K562 (cell line): ENCODE measurements around the gene TMEM69. TPM values are rescaled to one million over a fixed set of nuclear protein-coding genes. Genes with fewer than 3 reads are reported as not detected.

Source experiments
- CBFA2T2 ChIP-seq: fragments of 450-650 bp; conservative IDR thresholded peaks from 2 replicates; pipeline ENCODE4 v1.6.1; 2017; ENCODE audit warnings: mild to moderate bottlenecking
- SIX5 ChIP-seq, 2 experiments: IDR thresholded peaks; 2 replicates each; pipeline ENCODE4 v1.6.1; 2011; ENCODE audit warnings: low read length in 2 of 2, borderline replicate concordance in 1 of 2, low read depth in 1 of 2, mild to moderate bottlenecking in 1 of 2, moderate library complexity in 1 of 2; ENCODE audit not compliant: insufficient read depth in 1 of 2
- ZNF561 ChIP-seq: fragments of 450-650 bp; formaldehyde crosslinking; conservative IDR thresholded peaks from 2 replicates; pipeline ENCODE4 v1.4.0; 2020; ENCODE audit warnings: mild to moderate bottlenecking, moderate library complexity
- polyA plus RNA-seq, 8 experiments: library from polyadenylated mRNA; depleted of rRNA in 4 of 8; stranded (reverse) in 5 of 8; unstranded in 3 of 8; fragments of >200 nt; fragmentation: Nextera tagmentation in 2 of 8; fragmentation: Illumina TruSeq in 1 of 8; extraction: Ambion mirVana in 2 of 8; extraction: Trizol in 1 of 8; gene quantifications; 2 replicates each; pipeline versions ENCODE4 v1.2.1 to v1.2.3, GENCODE V29; 2011 to 2014; ENCODE audit warnings: inconsistent platforms in 1 of 8, missing spikeins in 1 of 8
- total RNA-seq, 7 experiments: library from RNA; depleted of rRNA in 6 of 7; stranded (reverse); fragments of >200 nt in 6 of 7; fragmentation: Illumina TruSeq in 2 of 7; extraction: Trizol in 2 of 7; gene quantifications; 2 replicates each; pipeline versions ENCODE4 v1.2.1 to v1.2.3, GENCODE V29; 2011 to 2021; ENCODE audit warnings: low replicate concordance in 1 of 7
- TF ChIP-seq, protein P1 (sequence below), 2 experiments: fragments of 450-650 bp in 1 of 2; sonication (generic) in 1 of 2; formaldehyde crosslinking in 1 of 2; IDR thresholded peaks; 2 replicates each; pipeline versions ENCODE4 v1.7.1 to v1.9.0; 2016 to 2022; ENCODE audit warnings: inconsistent platforms in 1 of 2, mild to moderate bottlenecking in 1 of 2, missing genetic modification reagents in 1 of 2
- TF ChIP-seq, protein P2 (sequence below): fragments of 450-650 bp; IDR thresholded peaks from 2 replicates; pipeline ENCODE4 v1.6.1; 2016; ENCODE audit warnings: mild to moderate bottlenecking, moderate library complexity

Gene TMEM69
- total and polyA plus RNA-seq, 9 of the 15 experiments (the other 6 are each of a cell fraction or from before 2014, with no cell fraction given), result 47.3 to 248 (median 103) TPM

DNA sequence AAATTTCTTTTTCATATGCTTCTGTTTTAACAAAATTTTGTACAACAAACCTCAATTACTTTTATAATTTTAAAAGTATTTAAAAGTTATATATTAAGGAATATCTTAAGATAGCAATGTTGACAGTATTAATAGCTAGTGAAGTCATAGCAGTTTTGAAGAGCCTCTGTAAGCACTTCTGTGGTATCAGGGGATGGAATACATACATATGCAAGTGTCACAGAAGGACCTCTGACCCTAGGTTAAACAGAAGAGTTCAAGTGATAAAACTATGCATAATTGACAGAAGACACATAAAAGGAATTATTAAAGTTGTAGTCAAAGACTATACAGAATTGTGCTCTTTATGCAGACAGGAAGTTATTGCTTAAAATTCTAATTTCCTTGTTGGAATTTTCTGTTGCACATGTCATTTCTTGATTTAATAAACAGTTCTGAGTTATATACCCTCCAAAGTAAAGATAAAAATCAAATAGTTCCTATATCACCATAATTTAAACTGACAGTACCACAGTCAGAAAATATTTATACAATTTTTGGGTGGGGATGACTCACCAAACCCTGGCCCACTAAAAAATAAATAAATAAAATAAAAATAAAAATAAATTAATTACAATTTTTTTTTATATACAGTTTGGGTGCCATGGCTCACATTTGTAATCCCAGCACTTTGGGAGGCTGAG, 35.4 kb downstream of the TMEM69 start (continued):
- TF ChIP-seq, protein P1, sequence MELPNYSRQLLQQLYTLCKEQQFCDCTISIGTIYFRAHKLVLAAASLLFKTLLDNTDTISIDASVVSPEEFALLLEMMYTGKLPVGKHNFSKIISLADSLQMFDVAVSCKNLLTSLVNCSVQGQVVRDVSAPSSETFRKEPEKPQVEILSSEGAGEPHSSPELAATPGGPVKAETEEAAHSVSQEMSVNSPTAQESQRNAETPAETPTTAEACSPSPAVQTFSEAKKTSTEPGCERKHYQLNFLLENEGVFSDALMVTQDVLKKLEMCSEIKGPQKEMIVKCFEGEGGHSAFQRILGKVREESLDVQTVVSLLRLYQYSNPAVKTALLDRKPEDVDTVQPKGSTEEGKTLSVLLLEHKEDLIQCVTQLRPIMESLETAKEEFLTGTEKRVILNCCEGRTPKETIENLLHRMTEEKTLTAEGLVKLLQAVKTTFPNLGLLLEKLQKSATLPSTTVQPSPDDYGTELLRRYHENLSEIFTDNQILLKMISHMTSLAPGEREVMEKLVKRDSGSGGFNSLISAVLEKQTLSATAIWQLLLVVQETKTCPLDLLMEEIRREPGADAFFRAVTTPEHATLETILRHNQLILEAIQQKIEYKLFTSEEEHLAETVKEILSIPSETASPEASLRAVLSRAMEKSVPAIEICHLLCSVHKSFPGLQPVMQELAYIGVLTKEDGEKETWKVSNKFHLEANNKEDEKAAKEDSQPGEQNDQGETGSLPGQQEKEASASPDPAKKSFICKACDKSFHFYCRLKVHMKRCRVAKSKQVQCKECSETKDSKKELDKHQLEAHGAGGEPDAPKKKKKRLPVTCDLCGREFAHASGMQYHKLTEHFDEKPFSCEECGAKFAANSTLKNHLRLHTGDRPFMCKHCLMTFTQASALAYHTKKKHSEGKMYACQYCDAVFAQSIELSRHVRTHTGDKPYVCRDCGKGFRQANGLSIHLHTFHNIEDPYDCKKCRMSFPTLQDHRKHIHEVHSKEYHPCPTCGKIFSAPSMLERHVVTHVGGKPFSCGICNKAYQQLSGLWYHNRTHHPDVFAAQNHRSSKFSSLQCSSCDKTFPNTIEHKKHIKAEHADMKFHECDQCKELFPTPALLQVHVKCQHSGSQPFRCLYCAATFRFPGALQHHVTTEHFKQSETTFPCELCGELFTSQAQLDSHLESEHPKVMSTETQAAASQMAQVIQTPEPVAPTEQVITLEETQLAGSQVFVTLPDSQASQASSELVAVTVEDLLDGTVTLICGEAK (IDR thresholded peaks at IDR 0.05), result peak; percentile 37; the same call in 1 of the 2 replicates
- TF ChIP-seq, protein P1 (CRISPR knock-in tag; IDR thresholded peaks at IDR 0.05), result no peak
- TF ChIP-seq, protein P2, sequence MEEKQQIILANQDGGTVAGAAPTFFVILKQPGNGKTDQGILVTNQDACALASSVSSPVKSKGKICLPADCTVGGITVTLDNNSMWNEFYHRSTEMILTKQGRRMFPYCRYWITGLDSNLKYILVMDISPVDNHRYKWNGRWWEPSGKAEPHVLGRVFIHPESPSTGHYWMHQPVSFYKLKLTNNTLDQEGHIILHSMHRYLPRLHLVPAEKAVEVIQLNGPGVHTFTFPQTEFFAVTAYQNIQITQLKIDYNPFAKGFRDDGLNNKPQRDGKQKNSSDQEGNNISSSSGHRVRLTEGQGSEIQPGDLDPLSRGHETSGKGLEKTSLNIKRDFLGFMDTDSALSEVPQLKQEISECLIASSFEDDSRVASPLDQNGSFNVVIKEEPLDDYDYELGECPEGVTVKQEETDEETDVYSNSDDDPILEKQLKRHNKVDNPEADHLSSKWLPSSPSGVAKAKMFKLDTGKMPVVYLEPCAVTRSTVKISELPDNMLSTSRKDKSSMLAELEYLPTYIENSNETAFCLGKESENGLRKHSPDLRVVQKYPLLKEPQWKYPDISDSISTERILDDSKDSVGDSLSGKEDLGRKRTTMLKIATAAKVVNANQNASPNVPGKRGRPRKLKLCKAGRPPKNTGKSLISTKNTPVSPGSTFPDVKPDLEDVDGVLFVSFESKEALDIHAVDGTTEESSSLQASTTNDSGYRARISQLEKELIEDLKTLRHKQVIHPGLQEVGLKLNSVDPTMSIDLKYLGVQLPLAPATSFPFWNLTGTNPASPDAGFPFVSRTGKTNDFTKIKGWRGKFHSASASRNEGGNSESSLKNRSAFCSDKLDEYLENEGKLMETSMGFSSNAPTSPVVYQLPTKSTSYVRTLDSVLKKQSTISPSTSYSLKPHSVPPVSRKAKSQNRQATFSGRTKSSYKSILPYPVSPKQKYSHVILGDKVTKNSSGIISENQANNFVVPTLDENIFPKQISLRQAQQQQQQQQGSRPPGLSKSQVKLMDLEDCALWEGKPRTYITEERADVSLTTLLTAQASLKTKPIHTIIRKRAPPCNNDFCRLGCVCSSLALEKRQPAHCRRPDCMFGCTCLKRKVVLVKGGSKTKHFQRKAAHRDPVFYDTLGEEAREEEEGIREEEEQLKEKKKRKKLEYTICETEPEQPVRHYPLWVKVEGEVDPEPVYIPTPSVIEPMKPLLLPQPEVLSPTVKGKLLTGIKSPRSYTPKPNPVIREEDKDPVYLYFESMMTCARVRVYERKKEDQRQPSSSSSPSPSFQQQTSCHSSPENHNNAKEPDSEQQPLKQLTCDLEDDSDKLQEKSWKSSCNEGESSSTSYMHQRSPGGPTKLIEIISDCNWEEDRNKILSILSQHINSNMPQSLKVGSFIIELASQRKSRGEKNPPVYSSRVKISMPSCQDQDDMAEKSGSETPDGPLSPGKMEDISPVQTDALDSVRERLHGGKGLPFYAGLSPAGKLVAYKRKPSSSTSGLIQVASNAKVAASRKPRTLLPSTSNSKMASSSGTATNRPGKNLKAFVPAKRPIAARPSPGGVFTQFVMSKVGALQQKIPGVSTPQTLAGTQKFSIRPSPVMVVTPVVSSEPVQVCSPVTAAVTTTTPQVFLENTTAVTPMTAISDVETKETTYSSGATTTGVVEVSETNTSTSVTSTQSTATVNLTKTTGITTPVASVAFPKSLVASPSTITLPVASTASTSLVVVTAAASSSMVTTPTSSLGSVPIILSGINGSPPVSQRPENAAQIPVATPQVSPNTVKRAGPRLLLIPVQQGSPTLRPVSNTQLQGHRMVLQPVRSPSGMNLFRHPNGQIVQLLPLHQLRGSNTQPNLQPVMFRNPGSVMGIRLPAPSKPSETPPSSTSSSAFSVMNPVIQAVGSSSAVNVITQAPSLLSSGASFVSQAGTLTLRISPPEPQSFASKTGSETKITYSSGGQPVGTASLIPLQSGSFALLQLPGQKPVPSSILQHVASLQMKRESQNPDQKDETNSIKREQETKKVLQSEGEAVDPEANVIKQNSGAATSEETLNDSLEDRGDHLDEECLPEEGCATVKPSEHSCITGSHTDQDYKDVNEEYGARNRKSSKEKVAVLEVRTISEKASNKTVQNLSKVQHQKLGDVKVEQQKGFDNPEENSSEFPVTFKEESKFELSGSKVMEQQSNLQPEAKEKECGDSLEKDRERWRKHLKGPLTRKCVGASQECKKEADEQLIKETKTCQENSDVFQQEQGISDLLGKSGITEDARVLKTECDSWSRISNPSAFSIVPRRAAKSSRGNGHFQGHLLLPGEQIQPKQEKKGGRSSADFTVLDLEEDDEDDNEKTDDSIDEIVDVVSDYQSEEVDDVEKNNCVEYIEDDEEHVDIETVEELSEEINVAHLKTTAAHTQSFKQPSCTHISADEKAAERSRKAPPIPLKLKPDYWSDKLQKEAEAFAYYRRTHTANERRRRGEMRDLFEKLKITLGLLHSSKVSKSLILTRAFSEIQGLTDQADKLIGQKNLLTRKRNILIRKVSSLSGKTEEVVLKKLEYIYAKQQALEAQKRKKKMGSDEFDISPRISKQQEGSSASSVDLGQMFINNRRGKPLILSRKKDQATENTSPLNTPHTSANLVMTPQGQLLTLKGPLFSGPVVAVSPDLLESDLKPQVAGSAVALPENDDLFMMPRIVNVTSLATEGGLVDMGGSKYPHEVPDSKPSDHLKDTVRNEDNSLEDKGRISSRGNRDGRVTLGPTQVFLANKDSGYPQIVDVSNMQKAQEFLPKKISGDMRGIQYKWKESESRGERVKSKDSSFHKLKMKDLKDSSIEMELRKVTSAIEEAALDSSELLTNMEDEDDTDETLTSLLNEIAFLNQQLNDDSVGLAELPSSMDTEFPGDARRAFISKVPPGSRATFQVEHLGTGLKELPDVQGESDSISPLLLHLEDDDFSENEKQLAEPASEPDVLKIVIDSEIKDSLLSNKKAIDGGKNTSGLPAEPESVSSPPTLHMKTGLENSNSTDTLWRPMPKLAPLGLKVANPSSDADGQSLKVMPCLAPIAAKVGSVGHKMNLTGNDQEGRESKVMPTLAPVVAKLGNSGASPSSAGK, result no peak
- no peak for TF ChIP-seq SIX5 (IDR thresholded peaks at IDR 0.05; ENCODE audit: borderline replicate concordance in 1 of 2, insufficient read depth in 1 of 2, low read depth in 1 of 2, low read length in 2 of 2)
- peak; percentile 26; the same call in 1 of the 2 replicates for TF ChIP-seq CBFA2T2
- TF ChIP-seq ZNF561 (CRISPR knock-in tag), result no peak
